HG02981 (cell line): ENCODE measurements around the gene MMEL1.
"Not testable (repeated sequence)": the region's sequence is repeated elsewhere in the genome, so short reads cannot be mapped to it uniquely, and the experiment has no call there.

Experiments
- ATAC-seq: cut with Tn5 transposase; IDR thresholded peaks from one replicate; pipeline ENCODE4 v1.9.1; 2021; ENCODE audit warnings: mild to moderate bottlenecking, moderate library complexity; ENCODE audit not compliant: unreplicated experiment

Gene MMEL1, protein sequence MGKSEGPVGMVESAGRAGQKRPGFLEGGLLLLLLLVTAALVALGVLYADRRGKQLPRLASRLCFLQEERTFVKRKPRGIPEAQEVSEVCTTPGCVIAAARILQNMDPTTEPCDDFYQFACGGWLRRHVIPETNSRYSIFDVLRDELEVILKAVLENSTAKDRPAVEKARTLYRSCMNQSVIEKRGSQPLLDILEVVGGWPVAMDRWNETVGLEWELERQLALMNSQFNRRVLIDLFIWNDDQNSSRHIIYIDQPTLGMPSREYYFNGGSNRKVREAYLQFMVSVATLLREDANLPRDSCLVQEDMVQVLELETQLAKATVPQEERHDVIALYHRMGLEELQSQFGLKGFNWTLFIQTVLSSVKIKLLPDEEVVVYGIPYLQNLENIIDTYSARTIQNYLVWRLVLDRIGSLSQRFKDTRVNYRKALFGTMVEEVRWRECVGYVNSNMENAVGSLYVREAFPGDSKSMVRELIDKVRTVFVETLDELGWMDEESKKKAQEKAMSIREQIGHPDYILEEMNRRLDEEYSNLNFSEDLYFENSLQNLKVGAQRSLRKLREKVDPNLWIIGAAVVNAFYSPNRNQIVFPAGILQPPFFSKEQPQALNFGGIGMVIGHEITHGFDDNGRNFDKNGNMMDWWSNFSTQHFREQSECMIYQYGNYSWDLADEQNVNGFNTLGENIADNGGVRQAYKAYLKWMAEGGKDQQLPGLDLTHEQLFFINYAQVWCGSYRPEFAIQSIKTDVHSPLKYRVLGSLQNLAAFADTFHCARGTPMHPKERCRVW

DNA sequence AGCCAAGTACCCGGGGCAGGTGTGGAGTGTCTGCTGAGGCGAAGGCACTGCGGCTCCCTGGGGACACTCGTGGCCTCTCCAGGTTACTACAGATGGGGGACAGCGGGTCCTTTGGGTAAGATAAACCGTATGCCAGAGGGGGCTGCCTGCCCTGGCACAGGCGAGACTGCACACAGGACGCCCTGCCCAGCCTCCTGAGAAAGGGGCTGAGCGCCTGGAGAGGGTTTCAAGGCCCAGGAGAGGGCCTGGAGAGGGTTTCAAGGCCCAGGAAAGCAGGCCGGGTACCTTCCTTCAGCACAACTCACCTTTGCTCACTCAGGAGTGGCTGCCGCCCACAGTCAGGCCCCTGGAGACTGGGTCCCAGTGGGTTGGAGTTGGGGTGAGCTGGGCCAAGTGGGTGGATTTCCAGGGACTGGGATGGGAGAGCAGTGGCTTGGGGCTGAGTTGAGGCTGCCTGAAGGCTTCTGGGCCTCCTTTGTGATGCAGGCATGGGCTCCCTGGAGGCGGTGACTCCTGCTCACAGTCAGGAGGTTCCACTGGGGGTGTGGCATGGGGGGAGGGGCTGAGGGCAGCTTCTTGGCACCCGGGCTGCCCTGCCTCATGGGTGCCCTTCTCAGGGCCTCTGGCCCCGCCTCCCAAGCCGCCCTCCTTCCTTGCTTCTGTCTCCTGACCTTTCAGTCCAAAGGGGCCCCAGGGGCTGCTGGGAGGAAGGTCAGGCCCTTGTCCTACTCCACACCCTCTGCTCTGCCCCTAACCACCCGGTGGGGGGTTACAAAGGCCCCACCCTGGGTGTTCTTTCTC is at the start of gene MMEL1:
MMEL1 (minus strand) TSS at position 456 of the 801 bp plus-strand sequence. CDS start 3,532 bp downstream, outside the sequence.
- no peak for ATAC-seq

DNA sequence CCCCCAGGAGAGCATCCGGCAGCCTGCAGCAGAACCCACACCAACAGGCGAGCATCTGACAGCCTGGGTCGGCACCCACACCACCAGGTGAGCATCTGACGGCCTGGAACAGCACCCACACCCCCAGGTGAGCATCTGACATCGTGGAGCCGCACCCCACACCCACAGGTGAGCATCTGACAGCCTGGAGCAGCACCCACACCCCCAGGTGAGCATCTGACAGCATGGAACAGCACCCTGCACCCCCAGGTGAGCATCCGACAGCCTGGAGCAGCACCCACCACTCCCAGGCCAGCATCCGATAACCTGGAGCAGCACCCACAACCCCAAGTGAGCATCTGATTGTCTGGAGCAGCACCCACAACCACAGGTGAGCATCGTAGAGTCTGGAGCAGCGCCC is 43.9 kb upstream of the MMEL1 start:
- not testable (repeated sequence) for ATAC-seq

- ATAC-seq: not testable (repeated sequence)
These were observed 38.8 kb upstream of the MMEL1 start for GRCh38 chr1:2671656-2672055.

DNA sequence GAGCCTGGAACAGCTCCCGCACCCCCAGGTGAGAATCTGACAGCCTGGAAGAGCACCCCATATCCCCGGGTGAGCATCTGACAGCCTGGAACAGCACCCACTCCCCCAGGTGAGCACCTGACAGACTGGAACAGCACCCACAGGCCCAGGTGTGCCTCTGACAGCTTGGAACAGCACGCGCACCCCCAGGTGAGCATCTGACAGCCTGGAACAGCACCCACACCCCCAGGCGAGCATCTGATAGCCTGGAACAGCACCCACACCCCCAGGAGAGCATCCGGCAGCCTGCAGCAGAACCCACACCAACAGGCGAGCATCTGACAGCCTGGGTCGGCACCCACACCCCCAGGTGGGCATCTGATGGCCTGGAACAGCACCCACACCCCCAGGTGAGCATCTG is 27.0 kb upstream of the MMEL1 start:
- not testable (repeated sequence) for ATAC-seq

- ATAC-seq: not testable (repeated sequence)
These were observed 25.1 kb upstream of the MMEL1 start for GRCh38 chr1:2657909-2658308.

GRCh38 chr1:2657124-2657523 is 24.3 kb upstream of the MMEL1 start:
- ATAC-seq: not testable (repeated sequence)

- not testable (repeated sequence) for ATAC-seq
These were observed 23.0 kb upstream of the MMEL1 start for GRCh38 chr1:2655598-2656434.

DNA sequence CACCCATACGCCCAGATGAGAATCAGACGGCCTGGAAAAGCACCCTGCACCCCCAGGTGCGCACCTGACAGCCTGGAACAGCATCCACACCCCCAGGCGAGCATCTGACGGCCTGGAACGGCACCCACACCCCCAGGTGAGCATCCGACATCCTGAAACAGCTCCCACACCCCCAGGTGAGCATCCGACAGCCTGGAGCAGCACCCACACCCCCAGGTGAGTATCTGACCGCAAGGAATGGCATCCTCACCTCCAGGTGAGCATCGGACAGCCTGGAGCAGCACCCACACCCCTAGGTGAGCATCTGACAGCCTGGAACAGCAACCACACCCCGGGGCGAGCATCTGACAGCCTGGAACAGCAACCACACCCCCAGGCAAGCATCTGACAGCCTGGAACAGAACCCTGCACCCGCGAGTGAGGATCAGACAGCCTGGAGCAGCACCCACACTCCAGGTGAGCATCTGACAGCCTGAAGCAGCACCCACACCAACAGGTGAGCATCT is 21.7 kb upstream of the MMEL1 start:
- ATAC-seq: not testable (repeated sequence)

- ATAC-seq: not testable (repeated sequence)
These were observed 21.1 kb upstream of the MMEL1 start for GRCh38 chr1:2653741-2654442.

GRCh38 chr1:2652926-2653571 is 20.2 kb upstream of the MMEL1 start:
- not testable (repeated sequence) for ATAC-seq

- not testable (repeated sequence) for ATAC-seq
These were observed 19.5 kb upstream of the MMEL1 start for GRCh38 chr1:2652152-2652925.

GRCh38 chr1:2650967-2651645 is 18.3 kb upstream of the MMEL1 start:
- ATAC-seq: no peak

- ATAC-seq: no peak
These were observed 14.0 kb upstream of the MMEL1 start for GRCh38 chr1:2646837-2647236.

GRCh38 chr1:2645776-2646175 is 13.0 kb upstream of the MMEL1 start:
- ATAC-seq: no peak

- no peak for ATAC-seq
These were observed 12.3 kb upstream of the MMEL1 start for GRCh38 chr1:2645143-2645542.

DNA sequence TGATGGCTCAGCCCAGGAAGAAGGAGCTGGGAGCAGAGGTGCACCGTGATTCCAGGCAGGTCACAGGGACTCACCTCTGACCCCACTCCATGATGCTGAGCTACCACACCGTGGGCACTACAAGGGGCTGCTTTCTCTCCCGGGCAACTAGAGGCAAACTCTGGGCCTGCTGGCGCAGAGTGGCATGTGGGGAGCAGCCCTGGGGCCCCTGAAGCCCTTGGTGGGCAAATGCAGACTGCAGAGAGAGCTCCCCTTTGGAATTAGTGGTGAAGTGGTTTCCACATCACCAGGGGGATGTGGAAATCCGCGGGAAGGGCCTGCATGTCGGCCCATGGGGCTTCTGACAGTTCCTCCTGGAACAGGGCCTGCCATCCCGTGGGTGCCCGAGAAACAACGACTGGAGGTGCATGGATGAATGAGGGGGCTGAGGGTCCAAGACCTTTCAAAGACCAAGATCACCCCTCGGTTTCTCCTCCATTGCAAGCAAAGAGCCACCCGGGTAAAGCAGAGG is 11.8 kb upstream of the MMEL1 start:
- no peak for ATAC-seq

DNA sequence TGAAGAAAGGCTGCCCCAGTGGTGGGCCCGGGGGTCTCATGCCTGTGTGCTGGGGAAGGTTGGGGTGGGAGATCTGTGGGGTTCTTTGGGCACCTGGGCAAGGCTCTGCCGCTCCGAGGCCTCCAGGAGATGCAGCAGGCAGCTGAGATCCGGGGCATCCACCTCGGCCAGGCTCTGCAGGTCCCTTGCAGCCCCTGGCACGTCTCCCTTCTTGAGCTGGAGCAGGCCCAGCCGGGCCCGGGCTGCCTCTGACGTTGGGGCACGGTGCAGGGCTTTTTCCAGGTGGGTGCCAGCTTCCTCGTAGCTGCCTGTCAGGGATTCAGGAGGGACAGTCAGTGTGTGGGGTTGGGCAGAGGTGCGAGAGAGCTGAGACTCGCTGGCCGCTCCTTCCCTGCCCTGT is 11.4 kb upstream of the MMEL1 start:
- ATAC-seq: no peak
